Left renal pelvis (tissue), 4 donors: ENCODE results near the gene ASB18. TPM values are rescaled to one million over a fixed set of nuclear protein-coding genes. Genes with fewer than 3 reads are reported as not detected.

Source experiments
- DNase-seq, 4 donors: peaks; one replicate each; pipeline ENCODE4 v3.0.0-alpha.2; 2013; ENCODE audit warnings: low read depth in 4 of 4, low spot score in 3 of 4
- polyA plus RNA-seq, 4 donors: library from polyadenylated mRNA; unstranded; fragments of 120-200 nt; gene quantifications; one replicate each; pipeline ENCODE4 v1.2.1, GENCODE V29; 2013; ENCODE audit not compliant: insufficient read length in 4 of 4

ASB18 gene
- polyA plus RNA-seq, 4 donors: 0.09 to 0.17 TPM; not detected in 2

GRCh38 chr2:236165842-236166795 is 98.1 kb downstream of the ASB18 start:
- DNase-seq: no peak

GRCh38 chr2:236164925-236165841 is 99.0 kb downstream of the ASB18 start:
- no peak for DNase-seq

- no peak for DNase-seq
Measured at GRCh38 chr2:236164201-236164924, 99.8 kb downstream of the ASB18 start.

GRCh38 chr2:236163471-236164200 is 100.6 kb downstream of the ASB18 start:
- DNase-seq: no peak

- no peak for DNase-seq
Measured at GRCh38 chr2:236162882-236163470, 101.2 kb downstream of the ASB18 start.

- DNase-seq: no peak
Measured at GRCh38 chr2:236162031-236162845, 102.0 kb downstream of the ASB18 start.

- no peak for DNase-seq
Measured at GRCh38 chr2:236161531-236161930, 102.7 kb downstream of the ASB18 start.

GRCh38 chr2:236161082-236161462 is 103.1 kb downstream of the ASB18 start:
- no peak for DNase-seq

- DNase-seq: no peak
Measured at GRCh38 chr2:236160366-236161081, 103.7 kb downstream of the ASB18 start.

- no peak for DNase-seq
Measured at GRCh38 chr2:236159778-236160170, 104.4 kb downstream of the ASB18 start.

GRCh38 chr2:236158969-236159777 is 105.0 kb downstream of the ASB18 start:
- no peak for DNase-seq

- DNase-seq: no peak
Measured at GRCh38 chr2:236157815-236158498, 106.2 kb downstream of the ASB18 start.

- no peak for DNase-seq
Measured at GRCh38 chr2:236157366-236157765, 106.8 kb downstream of the ASB18 start.

GRCh38 chr2:236156860-236157194 is 107.4 kb downstream of the ASB18 start:
- DNase-seq: no peak

GRCh38 chr2:236156095-236156859 is 107.9 kb downstream of the ASB18 start:
- no peak for DNase-seq

- DNase-seq: no peak
Measured at GRCh38 chr2:236155406-236155805, 108.8 kb downstream of the ASB18 start.
